ENCODE data around the gene CCNY.

The CCNY gene

DNA sequence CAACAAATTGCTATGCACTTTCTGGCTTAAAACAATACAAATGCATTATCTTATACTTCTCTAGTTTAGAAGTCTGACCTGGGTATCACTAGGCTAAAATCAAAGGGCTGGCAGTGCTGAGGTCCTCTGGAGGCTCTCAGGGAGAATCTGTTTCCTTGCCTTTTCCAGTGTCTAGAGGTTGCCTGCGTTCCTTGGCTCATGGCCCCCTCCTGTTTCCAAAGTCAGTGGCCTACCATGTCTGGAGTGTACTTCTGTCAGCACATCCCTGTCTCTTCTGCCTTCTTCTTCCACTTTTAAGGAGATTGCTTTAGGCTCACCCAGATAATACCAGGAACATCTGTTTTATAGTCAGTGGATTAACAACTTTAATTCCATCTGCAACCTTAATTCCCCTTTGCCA, 52.4 kb downstream of the CCNY start:
- DNase-seq (ENCODE audit: insufficient read length, low spot score) (no peak), FAIRE-seq (no peak)
- TF ChIP-seq SPI1 (IDR thresholded peaks at IDR 0.05; ENCODE audit: low read depth, low read length), result no peak
- TF ChIP-seq POLR2A (IDR thresholded peaks at IDR 0.05; ENCODE audit: low read depth, low read length), result no peak
- no peak for TF ChIP-seq POLR2AphosphoS5 (IDR thresholded peaks at IDR 0.05; ENCODE audit: low read depth, low read length)
- no peak for TF ChIP-seq TAF1 (IDR thresholded peaks at IDR 0.05; ENCODE audit: low read depth, low read length)
- no peak for TF ChIP-seq POU2F2 (IDR thresholded peaks at IDR 0.05; ENCODE audit: low read depth, low read length)
- no peak for TF ChIP-seq PAX5 (IDR thresholded peaks at IDR 0.05; ENCODE audit: insufficient read depth, low read length, severe bottlenecking)

DNA sequence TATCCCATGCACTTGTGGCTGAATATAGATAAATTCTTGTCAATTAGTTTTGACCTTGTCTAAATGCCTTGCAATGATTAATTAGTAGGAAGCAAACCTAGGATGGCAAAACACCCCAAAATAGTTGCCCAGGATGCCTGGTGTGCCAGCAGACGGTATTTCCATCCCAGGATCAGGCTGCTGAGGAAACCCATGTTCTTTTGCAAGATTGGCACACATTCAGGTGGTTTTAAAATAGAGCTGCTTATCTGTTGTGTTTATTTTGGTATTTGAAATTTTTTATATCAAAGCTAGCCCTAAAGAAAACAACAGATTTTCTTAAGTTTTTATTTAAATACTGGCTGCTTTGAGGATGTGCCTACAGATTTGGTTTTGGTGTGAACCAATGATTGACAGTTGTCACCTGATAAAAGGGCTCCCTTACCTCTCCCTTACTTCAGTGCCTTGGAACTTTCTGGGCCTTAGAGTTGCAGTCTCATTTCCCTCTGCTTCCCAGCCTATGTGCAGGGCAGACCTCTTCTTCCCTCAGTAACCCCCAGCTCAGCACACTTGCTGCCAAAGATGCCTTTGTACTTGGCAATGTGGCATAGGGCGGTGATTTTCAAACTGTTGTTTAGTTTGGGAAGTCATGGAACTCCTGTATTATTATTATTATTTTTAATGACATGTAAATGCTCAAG, 54.0 kb downstream of the CCNY start:
- DNase-seq (ENCODE audit: insufficient read length, low spot score) (no peak), FAIRE-seq (no peak)
- TF ChIP-seq POLR2AphosphoS5 (IDR thresholded peaks at IDR 0.05; ENCODE audit: low read depth, low read length), result no peak
- TF ChIP-seq PAX5 (IDR thresholded peaks at IDR 0.05; ENCODE audit: insufficient read depth, low read length, severe bottlenecking), result no peak
- no peak for TF ChIP-seq SPI1 (IDR thresholded peaks at IDR 0.05; ENCODE audit: low read depth, low read length)
- TF ChIP-seq POLR2A (IDR thresholded peaks at IDR 0.05; ENCODE audit: low read depth, low read length), result no peak
- TF ChIP-seq POU2F2 (IDR thresholded peaks at IDR 0.05; ENCODE audit: low read depth, low read length), result no peak
- TF ChIP-seq TAF1 (IDR thresholded peaks at IDR 0.05; ENCODE audit: low read depth, low read length), result no peak

GRCh38 chr10:35390843-35391152, 54.5 kb downstream of the CCNY start:
- FAIRE-seq, result no peak
- DNase-seq (ENCODE audit: insufficient read length, low spot score), result no peak
- TF ChIP-seq POLR2A (IDR thresholded peaks at IDR 0.05; ENCODE audit: low read depth, low read length) (no peak), TAF1 (IDR thresholded peaks at IDR 0.05; ENCODE audit: low read depth, low read length) (no peak), POLR2AphosphoS5 (IDR thresholded peaks at IDR 0.05; ENCODE audit: low read depth, low read length) (no peak), SPI1 (IDR thresholded peaks at IDR 0.05; ENCODE audit: low read depth, low read length) (no peak), POU2F2 (IDR thresholded peaks at IDR 0.05; ENCODE audit: low read depth, low read length) (no peak), PAX5 (IDR thresholded peaks at IDR 0.05; ENCODE audit: insufficient read depth, low read length, severe bottlenecking) (no peak)

DNA sequence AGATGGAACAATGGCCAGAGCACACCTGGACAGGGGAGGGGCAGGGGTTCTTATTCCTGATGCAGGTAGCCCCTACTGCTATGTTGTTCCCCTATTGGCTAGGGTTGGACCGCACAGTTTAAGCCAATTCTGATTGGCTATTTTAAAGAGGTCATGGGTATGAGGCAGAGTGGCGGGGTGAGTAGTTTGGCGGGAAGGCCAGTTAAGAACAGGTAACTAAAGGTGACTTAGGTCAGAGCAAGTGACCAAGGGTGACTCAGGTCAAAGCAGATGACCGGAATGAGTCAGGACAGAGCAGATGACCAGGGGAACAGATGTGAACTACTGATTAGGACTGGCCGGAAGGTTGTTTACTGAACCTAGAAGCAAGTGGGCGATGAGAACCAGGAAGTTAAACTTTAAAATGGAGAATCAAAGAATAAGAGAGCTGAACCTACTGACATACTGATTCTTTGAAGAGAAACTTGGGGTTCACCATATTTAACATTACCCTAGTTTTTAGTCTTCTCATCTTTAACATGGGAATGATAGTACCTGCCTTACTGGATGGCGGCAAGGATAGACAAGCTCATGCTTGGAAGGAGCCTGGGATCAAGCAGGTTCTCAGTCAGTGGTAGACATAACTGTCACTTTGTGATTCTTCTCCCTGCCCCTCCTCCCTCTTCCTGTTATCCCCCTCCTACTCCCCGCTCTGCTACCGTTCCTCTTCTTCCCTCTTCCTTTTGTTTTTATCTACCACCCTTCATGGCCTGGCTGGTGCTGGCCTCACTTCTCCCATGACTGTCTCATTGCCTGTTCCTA, 55.0 kb downstream of the CCNY start:
- DNase-seq (ENCODE audit: insufficient read length, low spot score), result no peak
- peak; percentile 63 for FAIRE-seq
- no peak for TF ChIP-seq POLR2AphosphoS5 (IDR thresholded peaks at IDR 0.05; ENCODE audit: low read depth, low read length)
- TF ChIP-seq POLR2A (IDR thresholded peaks at IDR 0.05; ENCODE audit: low read depth, low read length), result no peak
- no peak for TF ChIP-seq POU2F2 (IDR thresholded peaks at IDR 0.05; ENCODE audit: low read depth, low read length)
- TF ChIP-seq PAX5 (IDR thresholded peaks at IDR 0.05; ENCODE audit: insufficient read depth, low read length, severe bottlenecking), result no peak

DNA sequence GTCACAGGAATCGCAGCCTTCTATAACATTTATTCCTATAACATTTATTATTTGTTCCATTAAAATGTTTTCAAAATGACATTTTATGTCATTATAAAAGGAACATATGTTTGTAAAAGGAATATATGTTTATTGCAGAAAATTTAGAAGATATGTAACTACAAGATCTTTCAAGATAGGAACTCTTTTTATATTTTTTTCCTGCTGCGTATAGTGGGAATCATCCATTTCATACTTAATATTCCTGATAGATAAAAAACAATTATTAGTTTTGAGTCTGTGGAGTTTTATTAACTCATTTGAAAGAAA, 55.6 kb downstream of the CCNY start:
- TF ChIP-seq SPI1 (IDR thresholded peaks at IDR 0.05; ENCODE audit: low read depth, low read length) (no peak), POLR2AphosphoS5 (IDR thresholded peaks at IDR 0.05; ENCODE audit: low read depth, low read length) (no peak), POU2F2 (IDR thresholded peaks at IDR 0.05; ENCODE audit: low read depth, low read length) (no peak), TAF1 (IDR thresholded peaks at IDR 0.05; ENCODE audit: low read depth, low read length) (no peak), PAX5 (IDR thresholded peaks at IDR 0.05; ENCODE audit: insufficient read depth, low read length, severe bottlenecking) (no peak), POLR2A (IDR thresholded peaks at IDR 0.05; ENCODE audit: low read depth, low read length) (no peak)
- FAIRE-seq (no peak), DNase-seq (ENCODE audit: insufficient read length, low spot score) (no peak)

DNA sequence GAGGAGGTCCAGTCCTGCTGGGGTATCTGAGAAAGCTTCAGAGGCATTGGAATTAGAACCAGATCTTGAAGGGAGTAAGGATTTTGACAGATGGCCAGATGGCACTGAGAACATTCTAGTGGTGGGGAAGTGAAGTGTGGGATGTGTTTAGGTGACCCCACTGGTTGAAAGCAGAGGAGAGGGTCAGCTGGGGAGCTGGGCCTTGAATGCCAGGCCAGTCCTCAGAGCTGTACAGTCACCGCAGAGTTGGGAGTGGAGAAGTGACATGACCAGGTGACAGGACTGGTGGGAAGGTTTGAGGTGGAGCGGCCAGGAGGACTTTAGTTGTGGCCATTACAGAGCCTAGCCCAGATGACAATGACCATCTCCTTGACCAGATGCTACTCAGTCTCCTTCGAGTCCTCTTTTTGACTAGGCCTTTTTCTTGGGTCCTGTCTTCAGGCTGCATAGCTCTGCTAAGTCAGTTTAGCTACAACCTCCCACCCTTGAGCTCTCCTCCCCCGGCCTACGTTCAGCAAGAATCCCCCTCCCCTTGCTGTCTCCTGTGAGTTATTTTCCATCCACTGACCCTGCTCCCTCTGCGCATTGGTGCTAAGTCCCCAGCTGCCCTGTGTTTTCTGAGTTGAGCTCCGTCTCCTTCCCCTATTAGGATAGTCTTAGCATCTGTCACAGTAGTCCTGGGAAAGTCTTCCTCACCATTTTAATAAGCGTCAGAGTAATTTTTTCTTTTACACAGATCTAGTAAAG, 56.3 kb downstream of the CCNY start:
- no peak for TF ChIP-seq POU2F2 (IDR thresholded peaks at IDR 0.05; ENCODE audit: low read depth, low read length)
- TF ChIP-seq POLR2AphosphoS5 (IDR thresholded peaks at IDR 0.05; ENCODE audit: low read depth, low read length), result no peak
- no peak for TF ChIP-seq POLR2A (IDR thresholded peaks at IDR 0.05; ENCODE audit: low read depth, low read length)
- TF ChIP-seq SPI1 (IDR thresholded peaks at IDR 0.05; ENCODE audit: low read depth, low read length), result no peak
- TF ChIP-seq PAX5 (IDR thresholded peaks at IDR 0.05; ENCODE audit: insufficient read depth, low read length, severe bottlenecking), result no peak
- no peak for TF ChIP-seq TAF1 (IDR thresholded peaks at IDR 0.05; ENCODE audit: low read depth, low read length)
- DNase-seq (ENCODE audit: insufficient read length, low spot score) (no peak), FAIRE-seq (no peak)

DNA sequence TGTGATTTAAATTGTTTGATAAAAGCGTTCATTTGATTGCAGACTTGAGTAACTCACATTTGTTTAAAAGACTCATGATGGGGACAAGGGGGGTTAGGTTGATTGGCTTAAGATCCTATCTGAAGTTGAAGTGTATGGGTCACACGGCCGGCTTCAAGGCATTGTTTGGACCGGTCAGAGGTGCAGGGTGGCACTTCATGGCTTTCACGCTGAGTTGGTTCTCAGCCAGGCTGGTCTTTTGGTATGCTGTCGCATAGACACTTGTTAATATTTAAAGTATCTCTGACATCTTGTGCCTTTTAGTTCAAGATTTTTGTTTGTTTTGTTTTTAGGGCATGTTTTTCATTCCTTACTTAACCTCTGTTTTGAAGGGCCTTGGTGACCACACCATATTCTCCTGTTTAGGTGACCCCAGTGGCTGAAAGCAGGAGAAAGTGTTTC, 58.1 kb downstream of the CCNY start:
- DNase-seq (ENCODE audit: insufficient read length, low spot score) (no peak), FAIRE-seq (no peak)
- TF ChIP-seq SPI1 (IDR thresholded peaks at IDR 0.05; ENCODE audit: low read depth, low read length) (no peak), POLR2AphosphoS5 (IDR thresholded peaks at IDR 0.05; ENCODE audit: low read depth, low read length) (no peak), POU2F2 (IDR thresholded peaks at IDR 0.05; ENCODE audit: low read depth, low read length) (no peak), TAF1 (IDR thresholded peaks at IDR 0.05; ENCODE audit: low read depth, low read length) (no peak), PAX5 (IDR thresholded peaks at IDR 0.05; ENCODE audit: insufficient read depth, low read length, severe bottlenecking) (no peak), POLR2A (IDR thresholded peaks at IDR 0.05; ENCODE audit: low read depth, low read length) (no peak)

DNA sequence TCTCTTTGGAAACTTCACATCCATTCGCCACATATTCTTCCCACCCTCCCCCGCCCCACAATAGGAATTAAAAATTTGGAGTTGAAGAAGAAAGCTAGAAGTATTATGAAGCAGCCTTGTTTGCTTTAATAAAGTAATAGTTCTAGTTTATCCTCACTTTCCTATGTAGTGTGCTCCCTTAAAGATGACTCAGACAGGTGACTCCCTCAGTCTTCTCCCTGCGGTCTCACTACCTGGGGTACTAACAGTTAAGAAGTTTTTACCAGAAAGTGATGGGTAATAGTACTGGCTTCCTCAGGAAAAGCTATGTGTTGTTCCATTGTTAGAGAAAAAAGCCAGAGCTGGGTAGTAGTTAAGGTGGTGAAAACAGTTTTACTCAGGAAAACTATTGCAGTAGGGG, 58.6 kb downstream of the CCNY start:
- TF ChIP-seq POU2F2 (IDR thresholded peaks at IDR 0.05; ENCODE audit: low read depth, low read length), result no peak
- no peak for TF ChIP-seq TAF1 (IDR thresholded peaks at IDR 0.05; ENCODE audit: low read depth, low read length)
- no peak for TF ChIP-seq POLR2A (IDR thresholded peaks at IDR 0.05; ENCODE audit: low read depth, low read length)
- TF ChIP-seq SPI1 (IDR thresholded peaks at IDR 0.05; ENCODE audit: low read depth, low read length), result no peak
- TF ChIP-seq PAX5 (IDR thresholded peaks at IDR 0.05; ENCODE audit: insufficient read depth, low read length, severe bottlenecking), result no peak
- no peak for TF ChIP-seq POLR2AphosphoS5 (IDR thresholded peaks at IDR 0.05; ENCODE audit: low read depth, low read length)
- FAIRE-seq (no peak), DNase-seq (ENCODE audit: insufficient read length, low spot score) (no peak)

Data from GM12891 (cell line).